HL-60 (cell line): Measurements from ENCODE around the gene SLCO4A1.

ENCODE experiments used
- GABPA ChIP-seq: IDR thresholded peaks from 2 replicates; pipeline ENCODE4 v1.6.1; 2012; ENCODE audit warnings: low read depth
- POLR2AphosphoS5 ChIP-seq: IDR thresholded peaks from 2 replicates; pipeline ENCODE4 v1.6.1; 2012; ENCODE audit warnings: low read depth
- TF ChIP-seq, protein P1 (sequence below): IDR thresholded peaks from one replicate; pipeline ENCODE4 v1.5.1; 2011; ENCODE audit warnings: low read length, control low read depth, inconsistent platforms; ENCODE audit not compliant: insufficient read depth

DNA sequence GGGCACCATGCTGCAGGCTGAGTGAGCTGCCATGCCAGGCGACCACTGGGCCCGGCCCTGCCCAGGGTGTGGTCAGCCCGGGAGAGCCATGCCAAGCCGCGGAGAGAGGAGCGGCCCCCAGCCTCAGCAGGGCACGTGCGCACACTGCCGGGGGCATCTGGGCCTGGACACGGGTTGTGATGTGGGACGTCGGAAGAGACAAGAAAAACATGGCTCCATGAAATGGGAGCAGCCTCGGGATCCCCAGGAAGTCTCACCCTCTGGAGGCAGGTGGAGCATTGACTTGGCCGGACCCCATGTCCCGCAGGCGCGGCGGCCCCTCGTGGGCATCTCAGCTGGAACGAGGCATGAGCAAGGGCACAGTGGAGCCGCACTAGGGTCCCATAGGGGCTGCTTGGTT lies 16.8 kb upstream of the SLCO4A1 start:
- TF ChIP-seq, protein P1, sequence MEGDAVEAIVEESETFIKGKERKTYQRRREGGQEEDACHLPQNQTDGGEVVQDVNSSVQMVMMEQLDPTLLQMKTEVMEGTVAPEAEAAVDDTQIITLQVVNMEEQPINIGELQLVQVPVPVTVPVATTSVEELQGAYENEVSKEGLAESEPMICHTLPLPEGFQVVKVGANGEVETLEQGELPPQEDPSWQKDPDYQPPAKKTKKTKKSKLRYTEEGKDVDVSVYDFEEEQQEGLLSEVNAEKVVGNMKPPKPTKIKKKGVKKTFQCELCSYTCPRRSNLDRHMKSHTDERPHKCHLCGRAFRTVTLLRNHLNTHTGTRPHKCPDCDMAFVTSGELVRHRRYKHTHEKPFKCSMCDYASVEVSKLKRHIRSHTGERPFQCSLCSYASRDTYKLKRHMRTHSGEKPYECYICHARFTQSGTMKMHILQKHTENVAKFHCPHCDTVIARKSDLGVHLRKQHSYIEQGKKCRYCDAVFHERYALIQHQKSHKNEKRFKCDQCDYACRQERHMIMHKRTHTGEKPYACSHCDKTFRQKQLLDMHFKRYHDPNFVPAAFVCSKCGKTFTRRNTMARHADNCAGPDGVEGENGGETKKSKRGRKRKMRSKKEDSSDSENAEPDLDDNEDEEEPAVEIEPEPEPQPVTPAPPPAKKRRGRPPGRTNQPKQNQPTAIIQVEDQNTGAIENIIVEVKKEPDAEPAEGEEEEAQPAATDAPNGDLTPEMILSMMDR: no peak
- TF ChIP-seq POLR2AphosphoS5 (no peak), GABPA (no peak)
